Measurements from ENCODE around the gene AMY2B.
"Not testable (repeated sequence)": the region's sequence is repeated elsewhere in the genome, so short reads cannot be mapped to it uniquely, and the experiment has no call there.

AMY2B gene

DNA sequence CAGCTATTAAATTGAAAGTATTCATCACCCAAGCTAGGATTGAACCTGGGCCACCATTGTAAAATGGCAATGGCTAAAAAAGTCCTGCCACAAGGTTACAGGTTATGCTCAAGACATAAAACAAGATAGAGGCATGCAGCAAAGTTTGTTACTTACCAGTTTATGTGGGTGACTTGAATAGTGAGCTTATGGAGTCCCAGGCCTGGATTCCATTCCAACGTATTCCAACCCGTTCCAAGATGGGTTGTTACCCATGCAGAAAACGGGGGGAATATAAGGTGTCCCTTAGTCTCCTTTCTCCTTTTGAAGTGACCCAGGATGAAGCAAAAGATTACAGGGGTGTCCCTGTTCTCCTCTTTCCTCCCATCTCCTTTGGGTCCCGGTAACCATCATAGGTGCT is 56.0 kb downstream of the AMY2B start:
- not testable (repeated sequence) for DNase-seq

Data from NCI-H446 treated with DMSO at 0.1 percent for 48 hours (cell line).